HG02763 (cell line): ENCODE measurements around the gene H2BK1.

Experiments
- ATAC-seq: cut with Tn5 transposase; IDR thresholded peaks from one replicate; pipeline ENCODE4 v1.9.1; 2021; ENCODE audit warnings: mild to moderate bottlenecking, moderate library complexity; ENCODE audit not compliant: unreplicated experiment

The H2BK1 gene

GRCh38 chr7:151205730-151206129 lies 4.6 kb downstream of the H2BK1 start:
- ATAC-seq, result no peak

- no peak for ATAC-seq
Measured at GRCh38 chr7:151204383-151205032, 5.8 kb downstream of the H2BK1 start.

GRCh38 chr7:151202836-151203235 lies 7.5 kb downstream of the H2BK1 start:
- ATAC-seq, result no peak

GRCh38 chr7:151201751-151202150 lies 8.5 kb downstream of the H2BK1 start:
- ATAC-seq, result no peak

- ATAC-seq, result no peak
Measured at GRCh38 chr7:151201344-151201743, 8.9 kb downstream of the H2BK1 start.

- ATAC-seq, result no peak
Measured at GRCh38 chr7:151198945-151199848, 11.1 kb downstream of the H2BK1 start.

GRCh38 chr7:151197932-151198331 lies 12.4 kb downstream of the H2BK1 start:
- ATAC-seq, result no peak

- ATAC-seq, result no peak
Measured at GRCh38 chr7:151195616-151196450, 14.5 kb downstream of the H2BK1 start.

- ATAC-seq, result no peak
Measured at GRCh38 chr7:151194188-151194587, 16.1 kb downstream of the H2BK1 start.

GRCh38 chr7:151193203-151193978 lies 16.9 kb downstream of the H2BK1 start:
- no peak for ATAC-seq

- no peak for ATAC-seq
Measured at GRCh38 chr7:151192002-151192539, 18.2 kb downstream of the H2BK1 start.

GRCh38 chr7:151191544-151191943 lies 18.7 kb downstream of the H2BK1 start:
- no peak for ATAC-seq

GRCh38 chr7:151189038-151189437 lies 21.2 kb downstream of the H2BK1 start:
- no peak for ATAC-seq

- no peak for ATAC-seq
Measured at GRCh38 chr7:151188252-151188542, 22.1 kb downstream of the H2BK1 start.

- no peak for ATAC-seq
Measured at GRCh38 chr7:151187409-151188251, 22.7 kb downstream of the H2BK1 start.

GRCh38 chr7:151186640-151187408 lies 23.5 kb downstream of the H2BK1 start, which contains the start of gene ASB10:
ASB10 (minus strand) TSS chr7:151187250; CDS start chr7:151187130, 120 bp downstream.
- no peak for ATAC-seq

- no peak for ATAC-seq
Measured at GRCh38 chr7:151185762-151186639, 24.3 kb downstream of the H2BK1 start.

- ATAC-seq, result no peak
Measured at GRCh38 chr7:151181011-151181431, 29.3 kb downstream of the H2BK1 start.
